HepG2 (cell line): ENCODE results near the gene RBM14. TPM values are rescaled to one million over a fixed set of nuclear protein-coding genes. Genes with fewer than 3 reads are reported as not detected.

Source experiments
- JUN ChIP-seq: sonication (generic); formaldehyde crosslinking; IDR thresholded peaks from 2 replicates; pipeline ENCODE4 v1.4.0; 2020; ENCODE audit warnings: mild to moderate bottlenecking, missing genetic modification reagents
- NONO ChIP-seq, 2 experiments: fragments of 450-650 bp in 1 of 2; sonication (generic) in 1 of 2; formaldehyde crosslinking in 1 of 2; IDR thresholded peaks in 1 of 2; conservative IDR thresholded peaks in 1 of 2; 2 replicates each; pipeline versions ENCODE4 v1.6.1 to v1.8.0; 2017 to 2022; ENCODE audit warnings: mild to moderate bottlenecking in 1 of 2, missing genetic modification reagents in 1 of 2, moderate library complexity in 1 of 2
- SMAD1 ChIP-seq: sonication (generic); formaldehyde crosslinking; IDR thresholded peaks from 2 replicates; pipeline ENCODE4 v1.4.0; 2020; ENCODE audit warnings: missing genetic modification reagents, low read depth, mild to moderate bottlenecking, borderline replicate concordance
- TSC22D2 ChIP-seq: sonication (generic); formaldehyde crosslinking; IDR thresholded peaks from 2 replicates; pipeline ENCODE4 v1.5.1; 2020; ENCODE audit warnings: missing genetic modification reagents, mild to moderate bottlenecking, borderline replicate concordance
- ZEB1 ChIP-seq: IDR thresholded peaks from 2 replicates; pipeline ENCODE4 v1.6.1; 2012; ENCODE audit warnings: mild to moderate bottlenecking, low read depth, inconsistent platforms; ENCODE audit not compliant: insufficient replicate concordance
- ZNF383 ChIP-seq: sonication (generic); formaldehyde crosslinking; IDR thresholded peaks from 2 replicates; pipeline ENCODE4 v1.4.0; 2020; ENCODE audit warnings: missing genetic modification reagents, mild to moderate bottlenecking, borderline replicate concordance
- ZNF703 ChIP-seq: sonication (generic); formaldehyde crosslinking; IDR thresholded peaks from 2 replicates; pipeline ENCODE4 v1.5.1; 2020; ENCODE audit warnings: missing genetic modification reagents, mild to moderate bottlenecking, moderate library complexity, borderline replicate concordance
- ZSCAN21 ChIP-seq: sonication (generic); formaldehyde crosslinking; IDR thresholded peaks from 2 replicates; pipeline ENCODE4 v1.8.0; 2022; ENCODE audit warnings: mild to moderate bottlenecking, missing genetic modification reagents, moderate library complexity, borderline replicate concordance
- polyA plus RNA-seq, 8 experiments: library from polyadenylated mRNA; depleted of rRNA in 3 of 8; stranded (reverse) in 7 of 8; unstranded in 1 of 8; fragments of >200 nt; fragmentation: Illumina TruSeq in 4 of 8; extraction: Trizol in 4 of 8; gene quantifications; 2 replicates each; pipeline versions ENCODE4 v1.2.1 to v1.2.3, GENCODE V29; 2011 to 2016; ENCODE audit warnings: low read depth in 4 of 8, missing spikeins in 1 of 8, mixed read lengths in 1 of 8; ENCODE audit not compliant: insufficient read depth in 1 of 8
- total RNA-seq, 5 experiments: library from RNA; depleted of rRNA; stranded (reverse); fragments of >200 nt; fragmentation: Illumina TruSeq; extraction: Trizol; gene quantifications; 2 replicates each; pipeline ENCODE4 v1.2.3, GENCODE V29; 2016; ENCODE audit warnings: low read depth in 1 of 5
- TF ChIP-seq, protein P1 (sequence below): sonication (generic); formaldehyde crosslinking; IDR thresholded peaks from 2 replicates; pipeline ENCODE4 v1.4.0; 2020; ENCODE audit warnings: missing genetic modification reagents
- TF ChIP-seq, protein P2 (sequence below): IDR thresholded peaks from 2 replicates; pipeline ENCODE4 v1.6.1; 2016; ENCODE audit warnings: low read depth
- TF ChIP-seq, protein P3 (sequence below): IDR thresholded peaks from 2 replicates; pipeline ENCODE4 v1.6.1; 2016
- TF ChIP-seq, protein P4 (sequence below): sonication (generic); formaldehyde crosslinking; IDR thresholded peaks from 2 replicates; pipeline ENCODE4 v1.9.0; 2021; ENCODE audit warnings: missing genetic modification reagents, mild to moderate bottlenecking, borderline replicate concordance
- TF ChIP-seq, protein P5 (sequence below): sonication (generic); formaldehyde crosslinking; IDR thresholded peaks from 2 replicates; pipeline ENCODE4 v1.9.0; 2022; ENCODE audit warnings: missing genetic modification reagents, mild to moderate bottlenecking, borderline replicate concordance
- TF ChIP-seq, protein P6 (sequence below): sonication (generic); formaldehyde crosslinking; IDR thresholded peaks from 2 replicates; pipeline ENCODE4 v1.5.0; 2020; ENCODE audit warnings: missing genetic modification reagents, mild to moderate bottlenecking, borderline replicate concordance

The RBM14 gene
- total and polyA plus RNA-seq, 2 of the 13 experiments (the other 11 are each of a cell fraction or from before 2014, with no cell fraction given), result 12.7 to 44.1 TPM

DNA sequence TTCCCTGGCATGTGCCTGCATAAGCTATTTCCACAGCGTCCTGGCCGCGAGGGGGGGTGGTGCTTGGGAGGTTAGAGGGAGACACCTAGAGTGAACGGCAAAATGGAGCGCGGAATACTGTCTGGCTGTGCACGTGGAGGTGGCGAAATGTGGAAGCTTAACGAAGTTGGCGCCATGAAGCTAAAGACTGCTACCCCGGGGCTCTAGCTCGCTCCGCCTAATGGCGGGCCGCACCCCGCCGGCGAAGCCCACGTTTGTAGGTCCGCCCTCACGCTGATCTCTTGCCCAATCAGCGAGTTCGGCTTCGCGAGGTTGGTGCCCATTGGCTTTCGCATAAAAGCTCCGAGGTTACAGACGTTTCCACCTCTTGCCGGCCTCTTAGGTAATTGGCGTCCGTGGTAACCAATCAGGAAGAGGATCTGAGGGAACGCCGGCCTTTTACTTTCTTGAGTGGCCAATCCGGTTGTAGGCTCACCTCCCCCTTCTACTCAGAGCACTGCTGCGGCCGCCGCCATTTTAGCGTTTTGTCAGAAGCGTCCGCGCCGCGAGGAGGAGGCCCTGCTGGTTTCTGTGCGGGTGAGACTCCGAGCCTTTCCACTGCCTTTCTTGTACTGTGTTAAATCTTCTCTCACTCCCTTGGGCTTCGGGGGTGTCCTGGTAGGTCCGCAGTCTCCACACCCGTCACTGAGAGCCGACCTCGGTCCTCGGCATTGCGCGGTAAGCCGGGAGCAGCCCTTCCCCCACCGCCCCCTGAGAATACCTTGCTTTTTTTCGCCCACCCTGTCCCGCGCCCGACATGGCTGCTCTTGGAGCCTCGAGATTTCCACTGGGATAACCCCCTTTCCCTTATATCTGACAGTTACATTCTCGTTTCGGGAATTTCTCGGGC lies 22.0 kb downstream of the RBM14 start, which contains the start of gene RBM4 (continued):
- TF ChIP-seq, protein P1, sequence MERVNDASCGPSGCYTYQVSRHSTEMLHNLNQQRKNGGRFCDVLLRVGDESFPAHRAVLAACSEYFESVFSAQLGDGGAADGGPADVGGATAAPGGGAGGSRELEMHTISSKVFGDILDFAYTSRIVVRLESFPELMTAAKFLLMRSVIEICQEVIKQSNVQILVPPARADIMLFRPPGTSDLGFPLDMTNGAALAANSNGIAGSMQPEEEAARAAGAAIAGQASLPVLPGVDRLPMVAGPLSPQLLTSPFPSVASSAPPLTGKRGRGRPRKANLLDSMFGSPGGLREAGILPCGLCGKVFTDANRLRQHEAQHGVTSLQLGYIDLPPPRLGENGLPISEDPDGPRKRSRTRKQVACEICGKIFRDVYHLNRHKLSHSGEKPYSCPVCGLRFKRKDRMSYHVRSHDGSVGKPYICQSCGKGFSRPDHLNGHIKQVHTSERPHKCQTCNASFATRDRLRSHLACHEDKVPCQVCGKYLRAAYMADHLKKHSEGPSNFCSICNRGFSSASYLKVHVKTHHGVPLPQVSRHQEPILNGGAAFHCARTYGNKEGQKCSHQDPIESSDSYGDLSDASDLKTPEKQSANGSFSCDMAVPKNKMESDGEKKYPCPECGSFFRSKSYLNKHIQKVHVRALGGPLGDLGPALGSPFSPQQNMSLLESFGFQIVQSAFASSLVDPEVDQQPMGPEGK (CRISPR knock-in tag), result no peak; the same call in none of the 2 replicates
- TF ChIP-seq, protein P2, sequence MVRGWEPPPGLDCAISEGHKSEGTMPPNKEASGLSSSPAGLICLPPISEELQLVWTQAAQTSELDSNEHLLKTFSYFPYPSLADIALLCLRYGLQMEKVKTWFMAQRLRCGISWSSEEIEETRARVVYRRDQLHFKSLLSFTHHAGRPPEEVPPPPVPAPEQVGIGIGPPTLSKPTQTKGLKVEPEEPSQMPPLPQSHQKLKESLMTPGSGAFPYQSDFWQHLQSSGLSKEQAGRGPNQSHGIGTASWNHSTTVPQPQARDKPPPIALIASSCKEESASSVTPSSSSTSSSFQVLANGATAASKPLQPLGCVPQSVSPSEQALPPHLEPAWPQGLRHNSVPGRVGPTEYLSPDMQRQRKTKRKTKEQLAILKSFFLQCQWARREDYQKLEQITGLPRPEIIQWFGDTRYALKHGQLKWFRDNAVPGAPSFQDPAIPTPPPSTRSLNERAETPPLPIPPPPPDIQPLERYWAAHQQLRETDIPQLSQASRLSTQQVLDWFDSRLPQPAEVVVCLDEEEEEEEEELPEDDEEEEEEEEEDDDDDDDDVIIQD (CRISPR knock-in tag), result peak; percentile 57; the same call in 1 of the 2 replicates
- no peak; the same call in 1 of the 2 replicates for TF ChIP-seq ZNF703 (CRISPR knock-in tag)
- peak; percentile 42; the same call in 1 of the 2 replicates for TF ChIP-seq SMAD1 (CRISPR knock-in tag)
- TF ChIP-seq, protein P3, sequence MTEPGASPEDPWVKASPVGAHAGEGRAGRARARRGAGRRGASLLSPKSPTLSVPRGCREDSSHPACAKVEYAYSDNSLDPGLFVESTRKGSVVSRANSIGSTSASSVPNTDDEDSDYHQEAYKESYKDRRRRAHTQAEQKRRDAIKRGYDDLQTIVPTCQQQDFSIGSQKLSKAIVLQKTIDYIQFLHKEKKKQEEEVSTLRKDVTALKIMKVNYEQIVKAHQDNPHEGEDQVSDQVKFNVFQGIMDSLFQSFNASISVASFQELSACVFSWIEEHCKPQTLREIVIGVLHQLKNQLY, result no peak
- peak; percentile 62 for TF ChIP-seq ZSCAN21 (CRISPR knock-in tag)
- TF ChIP-seq NONO (IDR thresholded peaks at IDR 0.05), result no peak
- TF ChIP-seq NONO (CRISPR knock-in tag; conservative IDR thresholded peaks at IDR 0.05), result peak; percentile 90
- TF ChIP-seq, protein P4, sequence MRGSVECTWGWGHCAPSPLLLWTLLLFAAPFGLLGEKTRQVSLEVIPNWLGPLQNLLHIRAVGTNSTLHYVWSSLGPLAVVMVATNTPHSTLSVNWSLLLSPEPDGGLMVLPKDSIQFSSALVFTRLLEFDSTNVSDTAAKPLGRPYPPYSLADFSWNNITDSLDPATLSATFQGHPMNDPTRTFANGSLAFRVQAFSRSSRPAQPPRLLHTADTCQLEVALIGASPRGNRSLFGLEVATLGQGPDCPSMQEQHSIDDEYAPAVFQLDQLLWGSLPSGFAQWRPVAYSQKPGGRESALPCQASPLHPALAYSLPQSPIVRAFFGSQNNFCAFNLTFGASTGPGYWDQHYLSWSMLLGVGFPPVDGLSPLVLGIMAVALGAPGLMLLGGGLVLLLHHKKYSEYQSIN (CRISPR knock-in tag), result no peak
- peak; percentile 30 for TF ChIP-seq ZEB1
- peak; percentile 47 for TF ChIP-seq TSC22D2 (CRISPR knock-in tag)
- TF ChIP-seq, protein P5, sequence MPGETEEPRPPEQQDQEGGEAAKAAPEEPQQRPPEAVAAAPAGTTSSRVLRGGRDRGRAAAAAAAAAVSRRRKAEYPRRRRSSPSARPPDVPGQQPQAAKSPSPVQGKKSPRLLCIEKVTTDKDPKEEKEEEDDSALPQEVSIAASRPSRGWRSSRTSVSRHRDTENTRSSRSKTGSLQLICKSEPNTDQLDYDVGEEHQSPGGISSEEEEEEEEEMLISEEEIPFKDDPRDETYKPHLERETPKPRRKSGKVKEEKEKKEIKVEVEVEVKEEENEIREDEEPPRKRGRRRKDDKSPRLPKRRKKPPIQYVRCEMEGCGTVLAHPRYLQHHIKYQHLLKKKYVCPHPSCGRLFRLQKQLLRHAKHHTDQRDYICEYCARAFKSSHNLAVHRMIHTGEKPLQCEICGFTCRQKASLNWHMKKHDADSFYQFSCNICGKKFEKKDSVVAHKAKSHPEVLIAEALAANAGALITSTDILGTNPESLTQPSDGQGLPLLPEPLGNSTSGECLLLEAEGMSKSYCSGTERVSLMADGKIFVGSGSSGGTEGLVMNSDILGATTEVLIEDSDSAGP (CRISPR knock-in tag), result peak; percentile 72; the same call in 1 of the 2 replicates
- TF ChIP-seq, protein P6, sequence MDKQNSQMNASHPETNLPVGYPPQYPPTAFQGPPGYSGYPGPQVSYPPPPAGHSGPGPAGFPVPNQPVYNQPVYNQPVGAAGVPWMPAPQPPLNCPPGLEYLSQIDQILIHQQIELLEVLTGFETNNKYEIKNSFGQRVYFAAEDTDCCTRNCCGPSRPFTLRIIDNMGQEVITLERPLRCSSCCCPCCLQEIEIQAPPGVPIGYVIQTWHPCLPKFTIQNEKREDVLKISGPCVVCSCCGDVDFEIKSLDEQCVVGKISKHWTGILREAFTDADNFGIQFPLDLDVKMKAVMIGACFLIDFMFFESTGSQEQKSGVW (CRISPR knock-in tag), result no peak
- TF ChIP-seq ZNF383 (CRISPR knock-in tag), result no peak
- TF ChIP-seq JUN, result no peak
